NCI-H128 (cell line): ENCODE results near the gene SNX18.

ENCODE experiments used
- DNase-seq: peaks from one replicate; lab custom pipeline; 2025; ENCODE audit not compliant: unreplicated experiment; lab: John Stamatoyannopoulos, UW

Gene SNX18

DNA sequence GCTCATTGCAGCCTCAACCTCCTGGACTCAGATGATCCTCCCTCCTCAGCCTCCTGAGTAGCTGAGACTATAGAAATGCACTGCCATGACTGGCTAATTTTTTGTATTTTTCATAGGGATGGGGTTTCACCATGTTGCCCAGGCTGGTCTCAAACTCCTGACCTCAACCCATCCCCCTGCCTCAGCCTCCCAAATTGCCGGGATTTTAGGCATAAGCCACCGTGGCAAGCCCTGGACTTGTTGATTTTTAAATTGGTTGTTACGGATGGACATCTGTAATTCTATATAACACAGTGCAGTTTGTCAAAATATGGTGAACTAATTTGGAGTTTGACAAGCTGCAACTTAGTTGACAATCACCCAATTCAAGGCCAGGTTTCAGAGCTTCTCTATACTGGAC lies 22.7 kb downstream of the SNX18 start:
- DNase-seq: no peak

DNA sequence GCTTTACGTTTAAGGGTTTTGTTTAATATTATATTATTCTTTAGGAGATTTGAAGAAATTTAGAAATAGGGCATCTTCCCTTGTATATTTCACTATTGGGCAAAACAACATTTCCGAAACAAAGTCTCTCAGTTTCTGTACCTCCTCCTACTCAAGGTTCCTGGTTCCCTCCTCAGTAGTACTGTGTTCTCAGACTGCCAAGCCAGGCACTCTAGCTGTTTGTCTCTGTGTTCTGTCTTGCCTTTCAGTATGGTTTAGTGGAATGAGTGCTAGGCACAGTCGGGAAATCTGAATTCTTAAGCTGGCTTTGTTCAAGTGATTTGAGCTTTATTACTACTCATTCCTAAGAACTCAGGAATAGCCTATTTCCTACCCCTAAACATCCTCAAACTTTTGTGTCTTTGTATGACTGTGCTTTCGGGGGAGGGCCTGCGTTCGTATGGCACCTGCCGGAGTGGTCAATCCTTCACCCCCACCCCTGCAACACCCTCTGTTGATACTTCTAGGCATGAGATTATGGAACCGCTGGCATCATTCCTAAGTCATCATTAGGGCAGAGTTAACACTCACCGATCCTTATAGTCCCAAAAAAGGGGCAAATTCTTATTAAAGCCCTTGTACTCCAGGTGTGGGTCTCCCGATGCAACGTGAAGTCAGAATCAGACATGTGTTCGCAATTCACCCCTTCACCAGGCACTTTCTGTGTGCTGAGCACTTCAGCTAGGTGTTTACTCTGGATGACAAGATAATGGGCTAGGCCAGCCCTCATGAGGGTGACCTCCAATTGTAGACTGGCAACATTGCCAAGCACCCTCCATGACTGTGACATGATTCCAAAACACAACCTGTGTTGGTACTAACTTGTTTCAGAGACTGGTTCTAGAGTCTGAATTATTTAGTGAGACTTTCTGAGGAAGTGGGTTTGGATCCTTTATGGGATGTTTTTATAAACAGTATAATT lies 24.5 kb downstream of the SNX18 start:
- DNase-seq: no peak

DNA sequence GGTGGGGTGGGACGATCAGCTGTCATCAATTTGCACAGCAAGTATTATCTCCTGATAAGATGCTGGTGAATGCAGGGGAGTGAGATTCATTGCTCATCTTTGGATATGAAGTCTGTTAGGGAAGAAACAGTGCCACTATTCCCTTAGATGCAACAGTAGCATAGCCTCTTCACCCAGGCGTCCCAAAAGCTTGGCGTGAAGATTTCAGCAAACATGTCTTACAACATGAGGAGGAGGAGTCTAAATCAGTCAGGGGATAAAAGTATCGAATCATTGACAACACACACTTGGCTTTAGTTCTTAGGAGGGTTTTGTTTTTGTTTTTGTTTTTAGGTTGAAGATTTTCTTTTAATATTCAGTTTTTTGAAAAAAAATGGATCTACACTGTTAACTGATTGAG lies 26.5 kb downstream of the SNX18 start:
- no peak for DNase-seq

GRCh38 chr5:54545796-54546195 lies 28.2 kb downstream of the SNX18 start:
- DNase-seq: no peak

GRCh38 chr5:54547711-54548250 lies 30.2 kb downstream of the SNX18 start:
- DNase-seq: no peak

GRCh38 chr5:54548565-54548964 lies 31.0 kb downstream of the SNX18 start:
- DNase-seq: no peak

- no peak for DNase-seq
Measured at GRCh38 chr5:54551292-54551691, 33.7 kb downstream of the SNX18 start.

DNA sequence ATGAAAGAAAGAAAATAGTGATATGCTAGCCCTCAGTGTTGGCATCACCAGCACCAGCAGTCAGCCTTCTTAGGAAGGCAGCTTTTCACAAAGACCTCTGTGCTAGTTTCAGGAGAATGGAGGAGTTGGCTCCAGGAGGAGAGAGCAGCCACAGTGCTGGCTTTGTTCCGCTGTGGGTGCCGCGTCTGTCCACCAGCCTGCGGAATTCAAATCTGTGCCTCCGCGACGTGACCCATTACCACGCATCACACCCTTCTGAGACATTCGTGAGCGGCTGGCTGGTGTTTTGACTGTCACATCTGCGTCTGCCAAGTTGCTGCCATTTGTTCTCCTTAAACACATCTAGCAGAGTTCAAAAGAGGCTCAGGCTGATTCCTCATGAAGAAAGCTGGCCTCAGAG lies 34.4 kb downstream of the SNX18 start:
- DNase-seq: no peak

DNA sequence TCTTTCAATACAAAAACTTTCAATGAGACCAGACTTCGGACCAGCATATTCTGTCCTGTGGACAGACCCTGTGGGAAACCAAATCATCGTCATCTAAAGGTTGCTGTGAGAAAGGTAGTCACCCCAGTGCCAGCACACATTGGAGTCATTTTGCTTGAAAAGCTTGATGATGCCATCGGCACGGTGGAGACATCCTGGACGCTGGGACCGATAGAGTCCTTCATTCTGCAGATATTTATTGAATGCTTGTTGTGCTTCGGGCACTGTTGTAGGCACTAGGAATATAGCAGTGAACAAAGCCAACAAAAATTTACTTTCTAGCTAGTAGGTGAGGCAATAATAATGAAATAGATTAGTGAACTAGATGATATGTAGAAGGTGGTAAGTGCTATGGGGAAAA lies 34.9 kb downstream of the SNX18 start:
- no peak for DNase-seq

DNA sequence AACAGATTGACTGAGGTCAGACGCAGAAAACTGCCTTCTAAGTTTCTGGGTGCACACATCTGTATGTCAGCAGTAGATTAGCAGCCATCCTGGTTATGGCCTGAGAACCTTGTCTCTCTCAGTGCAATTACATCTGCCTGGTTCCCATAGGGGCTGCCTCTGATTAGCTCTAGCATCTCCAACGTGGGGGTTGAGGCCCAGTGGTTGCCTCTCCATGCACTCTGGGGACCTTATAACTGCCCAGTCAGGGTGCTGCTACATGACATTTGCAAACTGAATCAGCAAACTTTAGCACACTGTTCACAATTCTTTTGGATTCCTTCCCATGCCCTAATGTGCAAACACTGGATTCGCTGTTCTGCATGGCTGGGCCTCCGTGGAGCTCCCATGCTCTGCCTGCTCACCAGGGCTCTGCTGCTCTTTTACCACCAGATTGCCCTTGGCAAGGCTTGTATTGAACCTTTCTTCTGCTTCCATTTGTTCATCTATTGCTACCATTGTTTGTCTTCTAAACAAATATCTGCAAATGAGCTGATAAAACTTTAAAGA lies 36.2 kb downstream of the SNX18 start:
- DNase-seq: no peak

GRCh38 chr5:54556141-54556540 lies 38.6 kb downstream of the SNX18 start:
- no peak for DNase-seq

- DNase-seq: no peak
Measured at GRCh38 chr5:54558362-54558761, 40.8 kb downstream of the SNX18 start.

GRCh38 chr5:54561651-54562050 lies 44.1 kb downstream of the SNX18 start:
- DNase-seq: no peak

- no peak for DNase-seq
Measured at GRCh38 chr5:54563083-54563761, 45.7 kb downstream of the SNX18 start.

- DNase-seq: no peak
Measured at GRCh38 chr5:54567996-54568395, 50.4 kb downstream of the SNX18 start.

DNA sequence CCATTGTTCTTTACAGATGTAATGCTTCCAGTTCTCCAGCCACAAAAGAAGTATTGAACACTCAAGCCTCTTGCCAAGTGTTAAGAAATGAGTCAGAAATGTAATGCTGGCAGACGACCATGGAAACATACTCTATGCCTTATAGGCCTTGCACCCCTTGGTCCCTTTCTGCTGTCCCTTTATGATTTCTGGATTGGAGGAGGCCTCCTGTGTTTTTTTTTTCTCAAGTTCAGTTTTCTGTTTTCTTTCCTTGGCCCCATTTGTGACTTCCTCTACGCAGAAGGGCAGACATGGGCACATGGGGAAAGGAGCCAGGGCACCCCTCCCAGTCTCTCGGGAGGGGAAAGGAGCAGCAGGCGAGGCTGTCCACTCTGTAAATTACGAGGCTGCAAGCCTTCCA lies 53.4 kb downstream of the SNX18 start:
- DNase-seq: no peak

DNA sequence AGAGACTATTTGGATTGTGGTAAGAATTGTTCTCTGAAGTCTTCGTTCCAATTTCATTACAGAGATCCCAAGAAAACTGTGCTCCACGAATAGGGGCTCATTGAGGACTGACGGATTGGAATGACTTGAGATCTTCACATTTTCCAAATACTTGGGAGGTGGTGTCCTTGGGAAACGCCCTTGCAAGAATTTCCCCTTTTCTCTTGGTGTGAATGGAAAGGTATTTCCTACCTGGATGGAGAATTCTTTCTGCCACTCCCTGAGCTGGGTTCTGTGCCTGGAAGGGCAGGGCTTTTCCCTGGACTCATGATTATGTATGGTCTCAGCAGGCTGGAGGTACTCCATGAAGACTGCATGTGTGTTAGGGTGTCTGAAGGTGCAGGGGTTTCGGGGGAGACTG lies 53.9 kb downstream of the SNX18 start:
- no peak for DNase-seq

DNA sequence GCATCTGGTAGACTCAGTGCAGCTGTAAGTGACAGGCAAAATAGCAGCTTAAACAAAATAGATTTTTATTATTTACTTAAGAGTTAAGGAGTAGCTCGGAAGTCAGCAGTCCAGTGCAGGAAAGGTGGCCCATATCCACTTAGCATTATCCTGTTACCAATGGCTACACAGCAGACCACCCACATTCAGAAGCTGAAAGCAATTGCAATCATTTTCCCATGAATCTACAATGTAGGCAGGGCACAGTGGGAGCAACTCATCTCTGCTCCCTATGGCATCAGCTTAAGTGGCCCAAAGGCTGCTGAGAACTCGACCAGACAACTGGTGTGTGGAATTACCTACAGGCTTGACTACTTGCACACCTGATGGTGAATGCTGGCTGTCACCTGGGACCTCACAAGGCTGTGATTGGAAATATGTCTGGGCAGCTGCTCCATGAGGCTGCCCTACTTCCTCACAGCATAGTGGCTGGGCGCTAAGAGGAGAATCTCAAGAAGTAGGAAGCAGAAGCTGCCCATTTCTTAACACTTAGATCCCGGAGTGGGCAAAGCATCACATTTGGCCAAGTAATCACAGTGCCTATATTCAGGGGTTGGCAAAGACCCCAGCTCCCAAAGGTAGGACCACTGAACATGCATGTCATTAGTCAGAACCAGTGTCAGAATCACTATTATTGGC lies 56.4 kb downstream of the SNX18 start:
- no peak for DNase-seq

- DNase-seq: no peak
Measured at GRCh38 chr5:54577528-54577927, 60.0 kb downstream of the SNX18 start.

DNA sequence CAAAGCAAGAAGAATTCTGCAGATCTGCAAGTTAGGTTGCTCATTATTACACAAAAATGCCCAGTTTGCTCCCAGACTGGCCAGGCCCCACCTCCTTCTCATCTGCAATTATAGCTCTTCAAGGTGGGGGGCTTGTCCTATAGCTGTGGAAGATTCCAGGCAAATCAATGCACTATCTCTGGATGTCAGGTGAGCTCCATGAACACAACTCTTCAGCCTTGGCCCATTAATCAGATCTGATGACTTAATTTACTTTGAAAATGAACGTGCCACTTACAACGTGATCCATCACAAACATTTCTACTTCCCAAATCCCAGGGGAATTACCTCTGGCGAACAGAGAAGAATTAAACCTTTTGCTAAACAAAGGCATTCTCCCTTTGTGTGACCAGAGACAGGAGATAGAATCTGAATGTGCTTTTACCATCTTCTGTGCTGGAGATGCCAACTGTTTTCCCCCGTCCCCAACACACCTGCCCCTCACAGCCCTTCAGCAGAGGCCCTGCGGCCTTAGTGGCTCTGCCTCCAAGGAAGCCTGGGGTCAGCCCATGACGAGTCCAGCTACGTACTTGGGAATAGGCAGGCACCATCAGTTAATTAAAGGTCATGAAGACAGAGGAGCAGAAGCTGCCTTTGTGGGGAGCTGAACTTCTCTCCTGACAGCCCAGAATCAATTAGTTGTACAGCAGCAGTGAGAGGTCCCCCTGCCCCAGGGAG lies 60.5 kb downstream of the SNX18 start:
- DNase-seq: no peak
